ENCODE data around the gene ZKSCAN1.

DNA sequence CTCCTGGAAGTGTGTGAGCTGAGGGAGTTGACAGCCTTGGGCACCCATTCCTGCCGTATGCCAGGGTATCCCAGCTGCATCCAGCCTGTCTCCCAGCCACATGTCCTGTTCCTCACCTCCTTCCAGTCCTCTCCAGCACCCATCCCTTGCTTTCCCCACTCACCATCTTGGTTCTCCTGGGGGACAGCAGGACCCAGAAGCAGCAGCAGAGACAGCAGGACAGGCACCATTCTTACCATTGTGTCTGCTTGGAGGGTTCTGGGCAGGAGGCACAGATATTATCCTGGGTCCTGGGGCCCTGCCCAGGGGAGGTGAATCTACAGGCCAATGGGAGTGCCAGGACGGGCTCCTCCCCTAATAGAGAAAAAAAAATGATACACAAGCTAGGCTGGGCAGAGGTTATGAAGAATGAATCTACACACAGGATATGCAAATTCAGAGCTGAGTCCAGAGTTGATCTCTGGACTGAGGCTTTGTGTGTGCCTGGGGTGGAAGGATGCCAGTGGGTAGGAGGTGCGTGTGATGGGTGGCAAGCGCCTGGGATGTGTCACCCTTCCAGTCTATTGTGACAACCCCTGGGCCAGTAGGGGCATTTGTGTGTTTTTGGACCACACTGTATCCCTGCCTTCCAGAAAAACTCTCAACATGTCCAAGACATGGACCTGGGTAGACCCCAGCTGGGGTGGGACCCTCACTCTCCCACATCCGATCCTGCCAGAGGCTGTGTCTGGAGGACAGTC is 39.4 kb upstream of the ZKSCAN1 start, which contains the start of gene AZGP1:
- TF ChIP-seq, protein P1, sequence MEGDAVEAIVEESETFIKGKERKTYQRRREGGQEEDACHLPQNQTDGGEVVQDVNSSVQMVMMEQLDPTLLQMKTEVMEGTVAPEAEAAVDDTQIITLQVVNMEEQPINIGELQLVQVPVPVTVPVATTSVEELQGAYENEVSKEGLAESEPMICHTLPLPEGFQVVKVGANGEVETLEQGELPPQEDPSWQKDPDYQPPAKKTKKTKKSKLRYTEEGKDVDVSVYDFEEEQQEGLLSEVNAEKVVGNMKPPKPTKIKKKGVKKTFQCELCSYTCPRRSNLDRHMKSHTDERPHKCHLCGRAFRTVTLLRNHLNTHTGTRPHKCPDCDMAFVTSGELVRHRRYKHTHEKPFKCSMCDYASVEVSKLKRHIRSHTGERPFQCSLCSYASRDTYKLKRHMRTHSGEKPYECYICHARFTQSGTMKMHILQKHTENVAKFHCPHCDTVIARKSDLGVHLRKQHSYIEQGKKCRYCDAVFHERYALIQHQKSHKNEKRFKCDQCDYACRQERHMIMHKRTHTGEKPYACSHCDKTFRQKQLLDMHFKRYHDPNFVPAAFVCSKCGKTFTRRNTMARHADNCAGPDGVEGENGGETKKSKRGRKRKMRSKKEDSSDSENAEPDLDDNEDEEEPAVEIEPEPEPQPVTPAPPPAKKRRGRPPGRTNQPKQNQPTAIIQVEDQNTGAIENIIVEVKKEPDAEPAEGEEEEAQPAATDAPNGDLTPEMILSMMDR (IDR thresholded peaks at IDR 0.05), result no peak
- peak; percentile 59 for TF ChIP-seq POLR2A (IDR thresholded peaks at IDR 0.05)

All from prostate gland (tissue), 2 donors.